Ishikawa (cell line): ENCODE measurements around the gene CYBA.

Source experiments
- EGR1 ChIP-seq: IDR thresholded peaks from 2 replicates; pipeline ENCODE4 v1.6.1; 2012
- EP300 ChIP-seq: IDR thresholded peaks from 2 replicates; pipeline ENCODE4 v1.6.1; 2012; ENCODE audit warnings: borderline replicate concordance
- TEAD4 ChIP-seq: IDR thresholded peaks from 2 replicates; pipeline ENCODE4 v1.6.1; 2012
- YY1 ChIP-seq: IDR thresholded peaks from 2 replicates; pipeline ENCODE4 v1.6.1; 2012; ENCODE audit warnings: low read depth
- TF ChIP-seq, protein P1 (sequence below): IDR thresholded peaks from 2 replicates; pipeline ENCODE4 v1.6.1; 2012

DNA sequence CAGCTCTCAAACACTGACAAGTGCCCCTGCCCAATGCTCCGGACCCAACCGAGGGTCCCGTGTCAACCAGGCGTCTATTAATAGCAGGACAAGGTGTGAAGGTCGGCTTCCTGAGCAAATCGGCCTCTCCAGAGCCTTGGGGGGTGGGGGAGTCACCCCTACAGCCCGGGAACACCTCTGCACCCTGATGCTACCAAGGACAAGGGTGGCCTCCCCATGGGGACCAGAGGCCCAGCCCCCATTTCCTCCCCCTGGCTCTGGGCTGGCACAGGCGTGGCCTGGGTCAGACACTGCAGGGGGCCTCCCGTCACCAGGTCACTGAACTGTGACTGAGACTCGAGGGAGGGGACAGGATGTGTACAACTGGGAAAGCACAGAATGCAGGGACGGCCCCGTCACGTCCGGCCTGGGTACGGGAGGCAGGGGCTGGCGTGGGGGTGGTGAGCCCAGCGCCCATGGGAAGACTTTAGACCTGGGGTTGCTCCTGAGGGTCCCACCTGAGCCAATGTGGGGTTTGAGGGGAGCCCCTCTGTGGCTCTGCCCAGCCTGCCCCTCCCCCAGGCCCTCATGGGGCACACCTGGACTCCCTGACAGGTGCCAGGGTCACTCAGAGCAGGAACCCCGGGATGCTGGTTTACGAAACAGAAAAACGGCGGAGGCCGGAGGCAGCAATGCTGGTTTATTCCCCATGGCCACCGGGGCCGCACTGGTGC, 579 bp upstream of the CYBA start:
- TF ChIP-seq TEAD4: peak; percentile 38; the same call in 1 of the 2 replicates
- TF ChIP-seq, protein P1, sequence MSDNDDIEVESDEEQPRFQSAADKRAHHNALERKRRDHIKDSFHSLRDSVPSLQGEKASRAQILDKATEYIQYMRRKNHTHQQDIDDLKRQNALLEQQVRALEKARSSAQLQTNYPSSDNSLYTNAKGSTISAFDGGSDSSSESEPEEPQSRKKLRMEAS: peak; percentile 72
- no peak; the same call in 1 of the 2 replicates for TF ChIP-seq EGR1
- peak; percentile 61; the same call in 1 of the 2 replicates for TF ChIP-seq EP300
- 0 out of 2 replicates have a peak, but pooled peaks have one; percentile 13 for TF ChIP-seq YY1
